PC-9 (cell line): ENCODE measurements around the gene RBM33.

ENCODE experiments used
- EZH2 ChIP-seq: fragments of 200-600 bp; sonication (generic); IDR thresholded peaks from 2 replicates; pipeline ENCODE4 v1.8.0; 2017; ENCODE audit warnings: antibody characterized with exemption, low read depth
- TF ChIP-seq, protein P1 (sequence below): fragments of 200-600 bp; sonication (generic); conservative IDR thresholded peaks from 2 replicates; pipeline ENCODE4 v1.6.1; 2017; ENCODE audit warnings: mixed run types, antibody characterized with exemption, mild to moderate bottlenecking, moderate library complexity

DNA sequence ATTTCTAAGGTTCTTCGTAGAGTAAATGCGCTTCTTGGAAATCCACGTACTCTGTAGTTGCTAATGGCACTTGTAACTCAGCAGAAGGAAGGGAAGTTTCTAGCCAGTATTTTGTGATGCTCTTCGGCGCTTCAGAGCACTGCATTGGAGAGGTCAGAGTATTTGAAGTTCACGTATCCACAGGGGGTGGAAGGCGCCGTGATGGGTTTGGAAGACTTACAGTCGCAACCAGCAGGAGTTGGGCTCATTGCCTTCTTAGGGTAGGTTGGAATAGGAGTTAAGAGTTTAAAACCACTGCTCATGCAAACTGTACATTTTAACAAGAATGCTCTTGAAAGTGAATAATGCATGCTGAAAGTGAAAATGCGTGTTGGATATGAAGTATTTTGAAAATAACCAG, 118.7 kb downstream of the RBM33 start:
- TF ChIP-seq, protein P1, sequence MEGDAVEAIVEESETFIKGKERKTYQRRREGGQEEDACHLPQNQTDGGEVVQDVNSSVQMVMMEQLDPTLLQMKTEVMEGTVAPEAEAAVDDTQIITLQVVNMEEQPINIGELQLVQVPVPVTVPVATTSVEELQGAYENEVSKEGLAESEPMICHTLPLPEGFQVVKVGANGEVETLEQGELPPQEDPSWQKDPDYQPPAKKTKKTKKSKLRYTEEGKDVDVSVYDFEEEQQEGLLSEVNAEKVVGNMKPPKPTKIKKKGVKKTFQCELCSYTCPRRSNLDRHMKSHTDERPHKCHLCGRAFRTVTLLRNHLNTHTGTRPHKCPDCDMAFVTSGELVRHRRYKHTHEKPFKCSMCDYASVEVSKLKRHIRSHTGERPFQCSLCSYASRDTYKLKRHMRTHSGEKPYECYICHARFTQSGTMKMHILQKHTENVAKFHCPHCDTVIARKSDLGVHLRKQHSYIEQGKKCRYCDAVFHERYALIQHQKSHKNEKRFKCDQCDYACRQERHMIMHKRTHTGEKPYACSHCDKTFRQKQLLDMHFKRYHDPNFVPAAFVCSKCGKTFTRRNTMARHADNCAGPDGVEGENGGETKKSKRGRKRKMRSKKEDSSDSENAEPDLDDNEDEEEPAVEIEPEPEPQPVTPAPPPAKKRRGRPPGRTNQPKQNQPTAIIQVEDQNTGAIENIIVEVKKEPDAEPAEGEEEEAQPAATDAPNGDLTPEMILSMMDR, result no peak
- no peak for TF ChIP-seq EZH2
